GM04504 (cell line): ENCODE measurements around the gene TEX38.
"Not testable (repeated sequence)": the region's sequence is repeated elsewhere in the genome, so short reads cannot be mapped to it uniquely, and the experiment has no call there.

Source experiments
- DNase-seq: peaks from one replicate; pipeline ENCODE4 v3.0.0-alpha.2; 2012; ENCODE audit warnings: low read depth

The TEX38 gene

GRCh38 chr1:46671554-46671953 lies at the start of gene TEX38:
TEX38 (plus strand) TSS chr1:46671854; CDS start chr1:46671935, 81 bp downstream.
- DNase-seq, result no peak

- no peak for DNase-seq
These were observed 49.7 kb upstream of the TEX38 start for GRCh38 chr1:46621930-46622329.

GRCh38 chr1:46622344-46622743 lies 49.3 kb upstream of the TEX38 start:
- peak; percentile 57 for DNase-seq

- DNase-seq, result no peak
These were observed 47.7 kb upstream of the TEX38 start for GRCh38 chr1:46623743-46624644.

- DNase-seq, result no peak
These were observed 40.9 kb upstream of the TEX38 start for GRCh38 chr1:46630719-46631118.

GRCh38 chr1:46635205-46635604 lies 36.4 kb upstream of the TEX38 start:
- no peak for DNase-seq

GRCh38 chr1:46637444-46638083 lies 34.1 kb upstream of the TEX38 start:
- no peak for DNase-seq

GRCh38 chr1:46638921-46639320 lies 32.7 kb upstream of the TEX38 start:
- DNase-seq, result no peak

- no peak for DNase-seq
These were observed 32.1 kb upstream of the TEX38 start for GRCh38 chr1:46639547-46639946.

GRCh38 chr1:46642115-46642680 lies 29.5 kb upstream of the TEX38 start:
- no peak for DNase-seq

- peak; percentile 87 for DNase-seq
These were observed 28.3 kb upstream of the TEX38 start for GRCh38 chr1:46643368-46643775.

- DNase-seq, result no peak
These were observed 25.8 kb upstream of the TEX38 start for GRCh38 chr1:46645815-46646214.

GRCh38 chr1:46646331-46646730 lies 25.3 kb upstream of the TEX38 start:
- DNase-seq, result no peak

GRCh38 chr1:46646844-46647243 lies 24.8 kb upstream of the TEX38 start:
- no peak for DNase-seq

GRCh38 chr1:46647611-46648010 lies 24.0 kb upstream of the TEX38 start:
- no peak for DNase-seq

- no peak for DNase-seq
These were observed 21.9 kb upstream of the TEX38 start for GRCh38 chr1:46649764-46650163.

GRCh38 chr1:46650491-46650890 lies 21.2 kb upstream of the TEX38 start:
- no peak for DNase-seq

- DNase-seq, result not testable (repeated sequence)
These were observed 20.5 kb upstream of the TEX38 start for GRCh38 chr1:46651152-46651551.

- DNase-seq, result no peak
These were observed 19.1 kb upstream of the TEX38 start for GRCh38 chr1:46652321-46653100.

GRCh38 chr1:46653405-46653958 lies 18.2 kb upstream of the TEX38 start:
- DNase-seq, result peak; percentile 69

GRCh38 chr1:46654012-46654411 lies 17.6 kb upstream of the TEX38 start:
- no peak for DNase-seq

- not testable (repeated sequence) for DNase-seq
These were observed 17.0 kb upstream of the TEX38 start for GRCh38 chr1:46654698-46655097.
